HepG2 (cell line): ENCODE data around the gene ABTB2.

ENCODE experiments used
- CTCF ChIP-seq: sonication (generic); formaldehyde crosslinking; IDR thresholded peaks from 2 replicates; pipeline ENCODE4 v1.5.0; 2020; ENCODE audit warnings: mild to moderate bottlenecking, missing genetic modification reagents, moderate library complexity
- NCOA1 ChIP-seq: sonication (generic); formaldehyde crosslinking; IDR thresholded peaks from 2 replicates; pipeline ENCODE4 v1.9.0; 2021; ENCODE audit warnings: missing genetic modification reagents
- TCF12 ChIP-seq, 2 experiments: fragments of 450-650 bp in 1 of 2; sonication (generic) in 1 of 2; formaldehyde crosslinking in 1 of 2; IDR thresholded peaks; 2 replicates each; pipeline versions ENCODE4 v1.6.1 to v1.8.0; 2017 to 2022; ENCODE audit warnings: antibody characterized with exemption in 1 of 2, mild to moderate bottlenecking in 1 of 2, missing genetic modification reagents in 1 of 2, moderate library complexity in 1 of 2
- XRCC5 ChIP-seq: fragments of 200-400 bp; formaldehyde crosslinking; optimal IDR thresholded peaks from 2 replicates; pipeline ENCODE3; 2017; ENCODE audit warnings: mild to moderate bottlenecking, low read length
- ZNF558 ChIP-seq: sonication (generic); formaldehyde crosslinking; IDR thresholded peaks from 2 replicates; pipeline ENCODE4 v1.9.0; 2022; ENCODE audit warnings: mild to moderate bottlenecking, missing genetic modification reagents, borderline replicate concordance
- ZNF616 ChIP-seq: sonication (generic); formaldehyde crosslinking; IDR thresholded peaks from 2 replicates; pipeline ENCODE4 v1.5.0; 2020; ENCODE audit warnings: low read depth, mild to moderate bottlenecking, missing genetic modification reagents
- TF ChIP-seq, protein P1 (sequence below): sonication (generic); formaldehyde crosslinking; IDR thresholded peaks from 2 replicates; pipeline ENCODE4 v1.9.0; 2021; ENCODE audit warnings: missing genetic modification reagents, borderline replicate concordance

DNA sequence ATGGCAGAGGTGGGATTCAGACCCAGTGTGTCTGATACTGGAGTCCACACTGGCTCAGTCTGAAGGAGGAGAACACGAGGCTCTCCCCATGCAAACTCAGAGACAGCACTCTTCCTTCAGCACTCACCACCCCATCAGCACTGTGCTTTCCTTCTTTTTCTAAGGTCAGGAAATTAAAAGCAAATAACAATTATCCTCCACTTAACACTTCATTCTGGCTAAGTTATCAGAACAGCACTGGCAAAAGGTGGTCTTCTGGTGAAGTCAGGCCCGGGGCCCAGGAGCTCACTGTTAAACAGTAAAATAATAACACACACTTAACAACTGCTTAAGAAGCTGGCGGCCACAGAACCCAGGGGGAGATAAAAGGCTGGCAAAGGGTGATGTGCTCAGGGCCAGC is 145.2 kb downstream of the ABTB2 start:
- TF ChIP-seq NCOA1 (CRISPR knock-in tag) = no peak
- TF ChIP-seq TCF12 (IDR thresholded peaks at IDR 0.05) = no peak
- TF ChIP-seq TCF12 (CRISPR knock-in tag; IDR thresholded peaks at IDR 0.05) = no peak
- TF ChIP-seq, protein P1, sequence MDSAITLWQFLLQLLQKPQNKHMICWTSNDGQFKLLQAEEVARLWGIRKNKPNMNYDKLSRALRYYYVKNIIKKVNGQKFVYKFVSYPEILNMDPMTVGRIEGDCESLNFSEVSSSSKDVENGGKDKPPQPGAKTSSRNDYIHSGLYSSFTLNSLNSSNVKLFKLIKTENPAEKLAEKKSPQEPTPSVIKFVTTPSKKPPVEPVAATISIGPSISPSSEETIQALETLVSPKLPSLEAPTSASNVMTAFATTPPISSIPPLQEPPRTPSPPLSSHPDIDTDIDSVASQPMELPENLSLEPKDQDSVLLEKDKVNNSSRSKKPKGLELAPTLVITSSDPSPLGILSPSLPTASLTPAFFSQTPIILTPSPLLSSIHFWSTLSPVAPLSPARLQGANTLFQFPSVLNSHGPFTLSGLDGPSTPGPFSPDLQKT (CRISPR knock-in tag) = no peak
- TF ChIP-seq ZNF616 (CRISPR knock-in tag) = no peak
- TF ChIP-seq ZNF558 (CRISPR knock-in tag) = no peak
- no peak for TF ChIP-seq CTCF (CRISPR knock-in tag)
- TF ChIP-seq XRCC5 = no peak
